Measurements from ENCODE around the gene FXYD3.

DNA sequence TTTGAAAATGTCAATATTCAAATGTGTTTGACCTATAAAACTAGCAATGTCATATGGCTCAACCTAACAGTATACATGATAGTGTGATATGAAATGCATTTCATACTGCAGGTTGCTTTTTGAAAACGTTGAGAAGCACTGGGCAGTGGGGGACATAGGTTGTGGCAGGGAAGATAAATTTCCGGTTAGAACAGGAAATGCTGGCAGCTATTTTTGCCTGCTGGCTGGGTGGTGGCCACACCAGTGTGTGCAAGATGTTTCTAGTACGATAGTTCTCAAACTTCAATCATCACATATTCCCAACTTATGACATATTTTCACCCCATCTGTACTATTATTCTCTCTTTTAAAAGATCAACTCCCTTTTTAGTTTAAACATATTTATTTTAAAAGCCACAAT, 56.1 kb downstream of the FXYD3 start:
- TF ChIP-seq CTCF (IDR thresholded peaks at IDR 0.05 in 4 of 5, conservative IDR thresholded peaks at IDR 0.05 in 1 of 5) (no peak), POLR2A (IDR thresholded peaks at IDR 0.05) (no peak)

Measured in gastrocnemius medialis (tissue), 4 donors.